ENCODE results near the gene CASKIN1. TPM values are rescaled to one million over a fixed set of nuclear protein-coding genes. Genes with fewer than 3 reads are reported as not detected.

The CASKIN1 gene
- total and polyA plus RNA-seq, 2 experiments from 2014 or later: 1.0 to 6.2 TPM

DNA sequence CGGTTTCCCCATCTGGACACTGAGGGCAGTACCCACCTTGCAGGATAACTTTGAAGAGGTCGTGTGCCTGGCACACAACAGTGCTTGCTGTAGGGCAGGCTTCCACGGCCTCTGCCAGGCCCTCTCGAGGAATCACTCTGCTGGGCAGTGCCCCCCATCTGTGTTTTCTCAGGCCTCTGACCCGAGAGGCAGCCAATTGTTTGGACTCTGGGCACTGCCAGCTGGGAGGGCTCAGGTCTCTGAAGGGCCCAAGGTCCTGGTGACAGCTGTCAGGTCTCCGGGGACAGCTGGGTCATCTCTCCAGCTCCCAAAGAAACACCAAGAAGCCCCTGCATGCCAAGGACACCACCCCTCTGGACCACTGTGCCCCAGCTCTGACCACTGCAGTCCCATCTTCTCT is 49.0 kb downstream of the CASKIN1 start (continued):
- TF ChIP-seq, protein P1, sequence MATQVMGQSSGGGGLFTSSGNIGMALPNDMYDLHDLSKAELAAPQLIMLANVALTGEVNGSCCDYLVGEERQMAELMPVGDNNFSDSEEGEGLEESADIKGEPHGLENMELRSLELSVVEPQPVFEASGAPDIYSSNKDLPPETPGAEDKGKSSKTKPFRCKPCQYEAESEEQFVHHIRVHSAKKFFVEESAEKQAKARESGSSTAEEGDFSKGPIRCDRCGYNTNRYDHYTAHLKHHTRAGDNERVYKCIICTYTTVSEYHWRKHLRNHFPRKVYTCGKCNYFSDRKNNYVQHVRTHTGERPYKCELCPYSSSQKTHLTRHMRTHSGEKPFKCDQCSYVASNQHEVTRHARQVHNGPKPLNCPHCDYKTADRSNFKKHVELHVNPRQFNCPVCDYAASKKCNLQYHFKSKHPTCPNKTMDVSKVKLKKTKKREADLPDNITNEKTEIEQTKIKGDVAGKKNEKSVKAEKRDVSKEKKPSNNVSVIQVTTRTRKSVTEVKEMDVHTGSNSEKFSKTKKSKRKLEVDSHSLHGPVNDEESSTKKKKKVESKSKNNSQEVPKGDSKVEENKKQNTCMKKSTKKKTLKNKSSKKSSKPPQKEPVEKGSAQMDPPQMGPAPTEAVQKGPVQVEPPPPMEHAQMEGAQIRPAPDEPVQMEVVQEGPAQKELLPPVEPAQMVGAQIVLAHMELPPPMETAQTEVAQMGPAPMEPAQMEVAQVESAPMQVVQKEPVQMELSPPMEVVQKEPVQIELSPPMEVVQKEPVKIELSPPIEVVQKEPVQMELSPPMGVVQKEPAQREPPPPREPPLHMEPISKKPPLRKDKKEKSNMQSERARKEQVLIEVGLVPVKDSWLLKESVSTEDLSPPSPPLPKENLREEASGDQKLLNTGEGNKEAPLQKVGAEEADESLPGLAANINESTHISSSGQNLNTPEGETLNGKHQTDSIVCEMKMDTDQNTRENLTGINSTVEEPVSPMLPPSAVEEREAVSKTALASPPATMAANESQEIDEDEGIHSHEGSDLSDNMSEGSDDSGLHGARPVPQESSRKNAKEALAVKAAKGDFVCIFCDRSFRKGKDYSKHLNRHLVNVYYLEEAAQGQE (IDR thresholded peaks at IDR 0.05; ENCODE audit: unreplicated experiment): no peak
- no peak for TF ChIP-seq ZNF331 (CRISPR knock-in tag; IDR thresholded peaks at IDR 0.05; ENCODE audit: low read depth)
- no peak for TF ChIP-seq EZH2phosphoT487 (IDR thresholded peaks at IDR 0.05; ENCODE audit: unreplicated experiment)
- no peak for TF ChIP-seq ZNF114 (CRISPR knock-in tag; IDR thresholded peaks at IDR 0.05)
- no peak for TF ChIP-seq STAT1 (IDR thresholded peaks at IDR 0.05; ENCODE audit: unreplicated experiment)
- TF ChIP-seq ETS1 (IDR thresholded peaks at IDR 0.05): no peak

- Mint-ChIP-seq H3K36me3 (ENCODE audit: low read depth) (no peaks in the 10 kb centered on the region), H3K27me3 (ENCODE audit: insufficient read depth, low read depth, poor library complexity) (peaks cover 28% of the 10 kb centered on the region), H3K9me3 (no peaks in the 10 kb centered on the region), H3K4me1 (peaks cover 11% of the 10 kb centered on the region; the same call in 2 of the 3 replicates), H3K4me3 (no peak overlapping the region), H3K27ac (no peak overlapping the region)
- Histone ChIP-seq H3F3A (replicated peaks; ENCODE audit: low read depth) (peaks cover 24% of the 10 kb centered on the region), H3K4me2 (no peak overlapping the region), H3K4me1 (ENCODE audit: insufficient read depth) (peaks cover 10% of the 10 kb centered on the region), H3K4me3 (no peak overlapping the region), H3K27me3 (ENCODE audit: insufficient read depth) (peaks cover 9% of the 10 kb centered on the region; the same call in 1 of the 2 replicates), H3K27ac (ENCODE audit: low read depth) (no peak overlapping the region), H3K9me2 (ENCODE audit: insufficient read depth) (no peaks in the 10 kb centered on the region), H4K20me1 (replicated peaks; ENCODE audit: insufficient read depth) (no peaks in the 10 kb centered on the region), H3K79me2 (replicated peaks; ENCODE audit: insufficient read depth) (no peaks in the 10 kb centered on the region), H3K36me3 (ENCODE audit: insufficient read depth) (no peaks in the 10 kb centered on the region), H2AFZ (no peak overlapping the region)
- ATAC-seq (no peak), DNase-seq (ENCODE audit: low spot score) (peak; percentile 0)
- no peak for TF ChIP-seq ZNF331 (CRISPR knock-in tag; IDR thresholded peaks at IDR 0.05; ENCODE audit: low read depth)
- no peak for TF ChIP-seq ZNF114 (CRISPR knock-in tag; IDR thresholded peaks at IDR 0.05)
- no peak for TF ChIP-seq JUNB (IDR thresholded peaks at IDR 0.05; ENCODE audit: unreplicated experiment)
- no peak for TF ChIP-seq ETS1 (IDR thresholded peaks at IDR 0.05)
- no peak for TF ChIP-seq EZH2 (IDR thresholded peaks at IDR 0.05; ENCODE audit: low read depth, unreplicated experiment)
- TF ChIP-seq, protein P1 (IDR thresholded peaks at IDR 0.05; ENCODE audit: unreplicated experiment): no peak
- TF ChIP-seq STAT1 (IDR thresholded peaks at IDR 0.05; ENCODE audit: unreplicated experiment): no peak
- TF ChIP-seq CTCF (conservative IDR thresholded peaks at IDR 0.05; ENCODE audit: low read depth in 2 of 2): no peak
Observed at GRCh38 chr16:2145843-2146242, 50.6 kb downstream of the CASKIN1 start.

All from GM23338 (cell line).